Vagina (tissue), 2 donors: ENCODE measurements around the gene MNS1. TPM values are rescaled to one million over a fixed set of nuclear protein-coding genes. Genes with fewer than 3 reads are reported as not detected.

ENCODE experiments used
- DNase-seq, 2 donors: peaks; one replicate each; pipeline ENCODE4 v3.0.0-alpha.2; 2017; ENCODE audit errors: extremely low spot score in 2 of 2
- H3K27ac ChIP-seq: fragments of 200-600 bp; sonication (generic); one replicate; pipeline ENCODE4 v1.5.1; 2019
- H3K27me3 ChIP-seq: fragments of 200-600 bp; sonication (generic); one replicate; pipeline ENCODE4 v1.5.1; 2019
- H3K36me3 ChIP-seq, 2 donors: fragments of 200-600 bp; sonication (generic); one replicate each; pipeline ENCODE4 v1.5.1; 2017 to 2019
- H3K4me1 ChIP-seq: fragments of 200-600 bp; sonication (generic); one replicate; pipeline ENCODE4 v1.5.1; 2019
- H3K4me3 ChIP-seq, 2 donors: fragments of 200-600 bp; sonication (generic); 1 replicate in 1 of 2; 2 replicates in 1 of 2; pipeline ENCODE4 v1.5.1; 2016 to 2019
- H3K9me3 ChIP-seq: fragments of 200-600 bp; sonication (generic); one replicate; pipeline ENCODE4 v1.5.1; 2019
- CTCF ChIP-seq, 3 experiments: fragments of 450-650 bp in 2 of 3; fragments of 200-600 bp in 1 of 3; sonication (generic) in 1 of 3; IDR thresholded peaks; one replicate each; pipeline ENCODE4 v1.5.1; 2017 to 2019; ENCODE audit warnings: antibody characterized with exemption in 3 of 3, mild to moderate bottlenecking in 2 of 3, moderate library complexity in 2 of 3
- POLR2A ChIP-seq, 2 donors: fragments of 450-650 bp; IDR thresholded peaks; one replicate each; pipeline ENCODE4 v1.6.1; 2017; ENCODE audit warnings: antibody characterized with exemption in 2 of 2, mild to moderate bottlenecking in 2 of 2, moderate library complexity in 2 of 2
- POLR2AphosphoS5 ChIP-seq, 2 donors: sonication (generic); formaldehyde crosslinking; IDR thresholded peaks; one replicate each; pipeline ENCODE4 v1.9.0; 2017; ENCODE audit warnings: antibody characterized with exemption in 2 of 2, mild to moderate bottlenecking in 2 of 2, low read depth in 1 of 2; ENCODE audit not compliant: insufficient read depth in 1 of 2
- intact Hi-C: fragments of 100-400 bp; cut with DNase I; formaldehyde crosslinking; loops from one replicate; pipeline ENCODE4 v1.15.1; 2023
- total RNA-seq: library from RNA; depleted of rRNA; stranded (reverse); fragments of >200 nt; gene quantifications from one replicate; pipeline ENCODE4 v1.2.3, GENCODE V29; 2016

The MNS1 gene
- total RNA-seq, 1 donor from 2014 or later, result 2.9 TPM

- Histone ChIP-seq H3K27me3 (no peaks in the 10 kb centered on the region), H3K36me3 (no peaks in the 10 kb centered on the region), H3K9me3 (no peaks in the 10 kb centered on the region), H3K4me3 (no peak overlapping the region), H3K4me1 (peaks cover 6% of the 10 kb centered on the region), H3K27ac (no peak overlapping the region)
- intact Hi-C loops, result no loop called here
- TF ChIP-seq POLR2A (IDR thresholded peaks at IDR 0.05), result no peak
- TF ChIP-seq POLR2AphosphoS5 (IDR thresholded peaks at IDR 0.05; ENCODE audit: insufficient read depth in 1 of 2, low read depth in 1 of 2), result no peak
- no peak for TF ChIP-seq CTCF (IDR thresholded peaks at IDR 0.05)
- no peak for DNase-seq
Observed at GRCh38 chr15:56469483-56469882, 4.5 kb upstream of the MNS1 start.

DNA sequence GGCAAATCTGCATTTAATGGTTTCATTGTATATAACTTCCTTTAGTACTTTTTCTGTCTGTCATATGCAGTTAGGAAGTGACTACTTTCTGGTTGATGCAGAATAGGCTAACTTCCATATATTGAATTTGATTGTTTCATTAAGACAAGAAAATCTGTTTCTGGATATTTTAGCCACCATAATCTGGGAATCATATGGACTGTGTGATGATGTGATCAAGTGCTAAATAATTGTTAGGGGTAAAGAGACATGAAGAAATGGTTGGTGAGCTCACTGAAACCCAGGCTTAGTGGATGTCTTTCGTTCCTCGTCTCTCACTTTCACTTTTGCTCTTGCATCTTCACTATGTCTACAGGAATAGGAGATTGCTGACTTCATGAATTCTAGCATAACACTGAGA, 3.5 kb upstream of the MNS1 start:
- Histone ChIP-seq H3K27ac (no peak overlapping the region), H3K4me3 (no peak overlapping the region), H3K9me3 (no peaks in the 10 kb centered on the region), H3K4me1 (peaks cover 14% of the 10 kb centered on the region), H3K27me3 (no peaks in the 10 kb centered on the region), H3K36me3 (no peaks in the 10 kb centered on the region)
- DNase-seq, result no peak
- TF ChIP-seq POLR2A (IDR thresholded peaks at IDR 0.05) (no peak), POLR2AphosphoS5 (IDR thresholded peaks at IDR 0.05; ENCODE audit: insufficient read depth in 1 of 2, low read depth in 1 of 2) (no peak), CTCF (IDR thresholded peaks at IDR 0.05) (no peak)
- intact Hi-C loops, result no loop called here

- Histone ChIP-seq H3K9me3 (no peaks in the 10 kb centered on the region), H3K4me1 (peaks cover 14% of the 10 kb centered on the region), H3K27me3 (no peaks in the 10 kb centered on the region), H3K36me3 (no peaks in the 10 kb centered on the region), H3K27ac (no peak overlapping the region), H3K4me3 (no peak overlapping the region)
- no peak for DNase-seq
- no peak for TF ChIP-seq CTCF (IDR thresholded peaks at IDR 0.05)
- TF ChIP-seq POLR2A (IDR thresholded peaks at IDR 0.05), result no peak
- no peak for TF ChIP-seq POLR2AphosphoS5 (IDR thresholded peaks at IDR 0.05; ENCODE audit: insufficient read depth in 1 of 2, low read depth in 1 of 2)
- intact Hi-C loops, result no loop called here
Observed at GRCh38 chr15:56467616-56468015, 2.7 kb upstream of the MNS1 start.

DNA sequence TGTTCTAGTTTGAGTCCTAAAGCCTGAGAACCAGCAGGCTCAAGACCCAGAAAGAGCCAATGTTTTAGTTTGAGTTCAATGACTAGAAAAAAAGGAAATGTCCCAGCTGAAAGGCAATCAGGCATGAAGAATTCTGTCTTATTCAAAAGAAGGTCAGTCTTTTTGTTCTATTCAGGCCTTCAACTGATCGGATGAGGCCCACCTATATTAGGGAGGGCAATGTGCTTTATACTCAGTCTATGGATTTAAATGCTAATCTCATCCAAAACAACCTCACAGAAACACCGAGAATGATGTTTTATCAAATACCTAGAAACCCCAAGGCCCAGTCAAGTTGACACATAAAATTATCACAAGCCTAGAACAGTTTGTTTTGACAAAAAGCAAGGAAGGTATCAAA, 4.0 kb downstream of the MNS1 start:
- H3K9me3 ChIP-seq, result no peaks in the 10 kb centered on the region
- H3K27ac ChIP-seq, result no peak overlapping the region
- no peaks in the 10 kb centered on the region for H3K36me3 ChIP-seq
- intact Hi-C loops, result no loop called here
- H3K4me3 ChIP-seq, result no peak overlapping the region
- H3K27me3 ChIP-seq, result no peaks in the 10 kb centered on the region
- TF ChIP-seq POLR2AphosphoS5 (IDR thresholded peaks at IDR 0.05; ENCODE audit: insufficient read depth in 1 of 2, low read depth in 1 of 2) (no peak), POLR2A (IDR thresholded peaks at IDR 0.05) (no peak), CTCF (IDR thresholded peaks at IDR 0.05) (no peak)
- DNase-seq, result no peak
- peaks cover 14% of the 10 kb centered on the region for H3K4me1 ChIP-seq

DNA sequence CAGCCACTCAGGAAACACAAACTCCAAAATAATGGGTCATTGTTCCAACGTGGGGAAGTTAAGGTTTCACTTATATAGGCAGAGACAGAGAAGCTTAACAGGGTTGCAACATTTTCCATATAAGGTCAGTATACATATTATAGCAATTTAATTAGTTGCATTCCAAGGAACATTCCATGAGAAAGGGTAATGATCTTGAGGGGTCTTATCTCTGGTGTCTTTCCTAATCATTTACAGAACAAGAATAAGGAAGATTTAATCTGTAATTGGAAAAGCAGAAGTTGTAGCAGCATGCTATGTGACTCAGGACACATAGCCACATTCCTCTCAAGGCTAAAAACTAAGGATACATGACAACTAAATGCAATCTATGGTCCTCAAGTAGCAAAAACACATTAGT, 4.9 kb downstream of the MNS1 start:
- Histone ChIP-seq H3K27ac (no peak overlapping the region), H3K4me1 (peaks cover 9% of the 10 kb centered on the region), H3K36me3 (no peaks in the 10 kb centered on the region), H3K4me3 (no peak overlapping the region), H3K27me3 (no peaks in the 10 kb centered on the region), H3K9me3 (no peaks in the 10 kb centered on the region)
- TF ChIP-seq POLR2A (IDR thresholded peaks at IDR 0.05) (no peak), CTCF (IDR thresholded peaks at IDR 0.05) (no peak), POLR2AphosphoS5 (IDR thresholded peaks at IDR 0.05; ENCODE audit: insufficient read depth in 1 of 2, low read depth in 1 of 2) (no peak)
- DNase-seq, result no peak
- intact Hi-C loops, result no loop called here
